B cell (primary cell): Measurements from ENCODE around the gene LRTM2. TPM values are rescaled to one million over a fixed set of nuclear protein-coding genes. Genes with fewer than 3 reads are reported as not detected.

Experiments
- ATAC-seq: fragments of 200-7000 bp; cut with Tn5 transposase; one replicate; pipeline ENCODE4 v1.10.0; 2021; ENCODE audit warnings: low read depth, mild to moderate bottlenecking, moderate number of reproducible peaks, moderate library complexity
- CTCF ChIA-PET: fragments of 350-600 bp; sonication (Branson Sonifier 250); formaldehyde crosslinking; loops from one replicate; lab custom pipeline; 2021; ENCODE audit warnings: antibody characterized with exemption, inconsistent platforms; lab: Charles Lee
- POLR2A ChIA-PET: fragments of 350-600 bp; sonication (Branson Sonifier 250); formaldehyde crosslinking; loops from one replicate; lab custom pipeline; 2021; ENCODE audit warnings: antibody characterized with exemption; lab: Charles Lee
- DNase-seq: peaks from one replicate; pipeline ENCODE4 v3.0.0; 2013
- H2AFZ ChIP-seq: 2 replicates; pipeline ENCODE4 v1.6.1; 2012; ENCODE audit warnings: mild to moderate bottlenecking, low read depth, low read length; ENCODE audit not compliant: insufficient read depth, poor library complexity, severe bottlenecking
- H3K27ac ChIP-seq, 2 donors: 1 replicate in 1 of 2; 2 replicates in 1 of 2; pipeline ENCODE4 v1.5.1; 2012 to 2013; ENCODE audit warnings: low read length in 2 of 2, mild to moderate bottlenecking in 2 of 2, moderate library complexity in 1 of 2
- H3K27me3 ChIP-seq, 4 experiments: fragments of 200-600 bp in 1 of 4; sonication (generic) in 1 of 4; replicated peaks in 1 of 4; 1 replicate in 2 of 4; 2 replicates in 2 of 4; pipeline versions ENCODE4 v1.6.1 to v1.7.0; 2013 to 2016; ENCODE audit warnings: low read length in 3 of 4, mild to moderate bottlenecking in 2 of 4, mixed read lengths in 1 of 4, moderate library complexity in 1 of 4; ENCODE audit not compliant: insufficient read depth in 4 of 4, control insufficient read depth in 3 of 4; ENCODE audit errors: control extremely low read depth in 1 of 4
- H3K36me3 ChIP-seq, 2 experiments: replicated peaks in 1 of 2; 1 replicate in 1 of 2; 2 replicates in 1 of 2; pipeline versions ENCODE4 v1.6.1 to v1.7.1; 2013; ENCODE audit warnings: low read length in 1 of 2; ENCODE audit not compliant: insufficient read depth in 2 of 2, control insufficient read depth in 1 of 2; ENCODE audit errors: control extremely low read depth in 1 of 2, extremely low read depth in 1 of 2
- H3K4me1 ChIP-seq, 2 donors: fragments of 200-600 bp in 1 of 2; sonication (generic) in 1 of 2; 1 replicate in 1 of 2; 2 replicates in 1 of 2; pipeline versions ENCODE4 v1.5.1 to v1.6.1; 2013 to 2017; ENCODE audit warnings: low read length in 2 of 2; ENCODE audit not compliant: control insufficient read depth in 2 of 2, insufficient read depth in 2 of 2
- H3K4me2 ChIP-seq: replicated peaks from 2 replicates; pipeline ENCODE3; 2012; ENCODE audit warnings: mild to moderate bottlenecking, low read depth, low read length; ENCODE audit not compliant: poor library complexity, severe bottlenecking
- H3K4me3 ChIP-seq, 5 experiments: fragments of 200-600 bp in 1 of 5; sonication (generic) in 1 of 5; 1 replicate in 3 of 5; 2 replicates in 2 of 5; pipeline versions ENCODE4 v1.5.1 to v1.7.0; 2011 to 2016; ENCODE audit warnings: low read length in 4 of 5, mild to moderate bottlenecking in 4 of 5, low read depth in 2 of 5, control low read depth in 1 of 5, moderate library complexity in 1 of 5; ENCODE audit not compliant: insufficient read depth in 1 of 5; ENCODE audit errors: control extremely low read depth in 1 of 5, extremely low read depth in 1 of 5
- H3K79me2 ChIP-seq: fragments of 200-600 bp; sonication (generic); one replicate; pipeline ENCODE4 v1.6.0; 2016; ENCODE audit warnings: low read length; ENCODE audit not compliant: control insufficient read depth, insufficient read depth
- H3K9ac ChIP-seq: fragments of 200-600 bp; sonication (generic); 2 replicates; pipeline ENCODE4 v1.6.1; 2017; ENCODE audit warnings: mild to moderate bottlenecking, low read length, moderate library complexity
- H3K9me3 ChIP-seq, 3 donors: one replicate each; pipeline versions ENCODE4 v1.6.1 to v1.7.1; 2013; ENCODE audit warnings: low read length in 2 of 3; ENCODE audit not compliant: control insufficient read depth in 2 of 3, insufficient read depth in 1 of 3; ENCODE audit errors: control extremely low read depth in 1 of 3
- H4K20me1 ChIP-seq: 2 replicates; pipeline ENCODE4 v1.6.0; 2012; ENCODE audit warnings: mild to moderate bottlenecking, low read length; ENCODE audit not compliant: insufficient read depth, control insufficient read depth, poor library complexity, severe bottlenecking
- H3K27ac Mint-ChIP-seq: one replicate; pipeline ENCODE4 v1.8.0; 2021; ENCODE audit warnings: mixed read lengths
- H3K27me3 Mint-ChIP-seq: one replicate; pipeline ENCODE4 v1.8.0; 2021; ENCODE audit warnings: mixed read lengths
- H3K4me1 Mint-ChIP-seq: one replicate; pipeline ENCODE4 v1.8.0; 2021; ENCODE audit warnings: mixed read lengths
- H3K4me3 Mint-ChIP-seq: one replicate; pipeline ENCODE4 v1.8.0; 2021; ENCODE audit warnings: mixed read lengths
- H3K9me3 Mint-ChIP-seq: one replicate; pipeline ENCODE4 v1.8.0; 2022; ENCODE audit warnings: mixed read lengths; ENCODE audit not compliant: insufficient read depth
- CTCF ChIP-seq: fragments of 200-600 bp; IDR thresholded peaks from one replicate; pipeline ENCODE4 v1.8.0; 2022; ENCODE audit warnings: antibody characterized with exemption, mild to moderate bottlenecking
- EZH2 ChIP-seq: IDR thresholded peaks from 2 replicates; pipeline ENCODE4 v1.6.1; 2012; ENCODE audit warnings: borderline replicate concordance, low read depth, mild to moderate bottlenecking, moderate library complexity, low read length; ENCODE audit not compliant: insufficient read depth, poor library complexity, severe bottlenecking
- WGBS: methylation state at CpG from one replicate; pipeline ENCODE4 v1.1.5; 2013; ENCODE audit warnings: missing lambda C conversion rate; ENCODE audit not compliant: insufficient coverage; 5-methylcytosine and 5-hydroxymethylcytosine counted together
- intact Hi-C: fragments of 100-400 bp; cut with micrococcal nuclease; formaldehyde crosslinking; loops from one replicate; pipeline ENCODE4 v1.10.0; 2022
- polyA plus RNA-seq: library from polyadenylated mRNA; depleted of rRNA; stranded (reverse); fragments of >200 nt; gene quantifications from 2 replicates; pipeline ENCODE4 v1.2.3, GENCODE V29; 2012
- total RNA-seq, 2 donors: library from RNA; stranded (reverse); fragments of 120-200 nt in 1 of 2; gene quantifications; 1 replicate in 1 of 2; 2 replicates in 1 of 2; pipeline versions ENCODE4 v1.2.3 to v1.2.4, GENCODE V29; 2013 to 2022

The LRTM2 gene
- total and polyA plus RNA-seq, 2 donors (not counting 1 experiment from before 2014, with no cell fraction given) = not detected

GRCh38 chr12:1853716-1854115 is 33.4 kb downstream of the LRTM2 start:
- ATAC-seq (no peak), DNase-seq (no peak)
- 86% methylated on average over 8 of the region's 8 CpGs for WGBS
- no peaks in the 10 kb centered on the region for H3K4me1 ChIP-seq
- Mint-ChIP-seq H3K9me3 (no peaks in the 10 kb centered on the region), H3K27me3 (peaks cover 5% of the 10 kb centered on the region), H3K4me3 (no peak overlapping the region), H3K4me1 (no peaks in the 10 kb centered on the region), H3K27ac (no peak overlapping the region)
- H3K27ac ChIP-seq = no peak overlapping the region
- H2AFZ ChIP-seq = no peak overlapping the region
- H3K36me3 ChIP-seq = no peaks in the 10 kb centered on the region
- TF ChIP-seq CTCF = no peak
- TF ChIP-seq EZH2 = no peak
- no peaks in the 10 kb centered on the region for H3K79me2 ChIP-seq
- no peak overlapping the region for H3K9ac ChIP-seq
- no peaks in the 10 kb centered on the region for H4K20me1 ChIP-seq
- no peak overlapping the region for H3K4me2 ChIP-seq
- no peak overlapping the region for H3K4me3 ChIP-seq
- H3K9me3 ChIP-seq = peaks cover 0 to 38% (median 17%) of the 10 kb centered on the region in 3 donors
- ChIA-PET CTCF (no interaction called here), POLR2A (no interaction called here)
- intact Hi-C loops = no loop called here
- H3K27me3 ChIP-seq = peaks cover 0 to 6% (median 0%) of the 10 kb centered on the region in 4 experiments

GRCh38 chr12:1855241-1855640 is 34.9 kb downstream of the LRTM2 start:
- peaks cover 0 to 38% (median 17%) of the 10 kb centered on the region in 3 donors for H3K9me3 ChIP-seq
- H3K27ac Mint-ChIP-seq = no peak overlapping the region
- H3K4me3 ChIP-seq = no peak overlapping the region
- H3K79me2 ChIP-seq = no peaks in the 10 kb centered on the region
- POLR2A ChIA-PET = no interaction called here
- H3K9me3 Mint-ChIP-seq = no peaks in the 10 kb centered on the region
- no peak for TF ChIP-seq CTCF
- TF ChIP-seq EZH2 = no peak
- DNase-seq (no peak), ATAC-seq (no peak)
- no peak overlapping the region for H3K4me3 Mint-ChIP-seq
- H4K20me1 ChIP-seq = no peaks in the 10 kb centered on the region
- H3K4me2 ChIP-seq = no peak overlapping the region
- H3K9ac ChIP-seq = no peak overlapping the region
- peaks cover 0 to 6% (median 0%) of the 10 kb centered on the region in 4 experiments for H3K27me3 ChIP-seq
- no peaks in the 10 kb centered on the region for H3K36me3 ChIP-seq
- CTCF ChIA-PET = interaction anchor here (1.2 kb wide), 1 partner anchor 21 kb away, joined by 3 read pairs; no protein-coding TSS in a partner anchor
- H3K4me1 Mint-ChIP-seq = no peaks in the 10 kb centered on the region
- no peak overlapping the region for H3K27ac ChIP-seq
- H2AFZ ChIP-seq = no peak overlapping the region
- H3K27me3 Mint-ChIP-seq = peaks cover 8% of the 10 kb centered on the region
- WGBS = 77% methylated on average over 3 of the region's 3 CpGs
- H3K4me1 ChIP-seq = no peaks in the 10 kb centered on the region
- intact Hi-C loops = no loop called here
